Measurements from ENCODE around the gene CFAP70. TPM values are rescaled to one million over a fixed set of nuclear protein-coding genes. Genes with fewer than 3 reads are reported as not detected.

The CFAP70 gene
- total RNA-seq, 1 experiment from 2014 or later = 0.24 TPM

GRCh38 chr10:73388228-73388627 is 29.6 kb upstream of the CFAP70 start:
- no peak overlapping the region for H2BK20ac ChIP-seq (ENCODE audit: low read depth, low read length, poor library complexity, severe bottlenecking)
- H3K27ac ChIP-seq (ENCODE audit: insufficient read length, low read depth, low read length) = no peak overlapping the region
- H4K91ac ChIP-seq (ENCODE audit: insufficient read length, low read depth, low read length) = no peak overlapping the region
- H3T11ph ChIP-seq (ENCODE audit: low read length) = no peak overlapping the region
- no peak overlapping the region for H3K4me2 ChIP-seq (ENCODE audit: insufficient read depth, insufficient read length, low read length)
- H3K4me3 Mint-ChIP-seq = no peak overlapping the region
- TF ChIP-seq CTCF (conservative IDR thresholded peaks at IDR 0.05) = no peak
- no peaks in the 10 kb centered on the region for H3K9me3 ChIP-seq (ENCODE audit: control insufficient read depth, low read depth, low read length)
- H3K23me2 ChIP-seq (ENCODE audit: insufficient read length, low read depth, low read length, poor library complexity, severe bottlenecking) = no peaks in the 10 kb centered on the region
- no peaks in the 10 kb centered on the region for H3K79me2 ChIP-seq (ENCODE audit: insufficient read depth, low read length)
- no peak overlapping the region for H2AK5ac ChIP-seq (ENCODE audit: insufficient read length, low read length)
- H3K4me1 ChIP-seq (ENCODE audit: insufficient read depth, low read length) = no peaks in the 10 kb centered on the region
- H3K4ac ChIP-seq (ENCODE audit: low read depth, low read length) = no peak overlapping the region
- H4K20me1 ChIP-seq (ENCODE audit: control insufficient read depth, insufficient read depth, insufficient read length) = no peaks in the 10 kb centered on the region
- H3K14ac ChIP-seq (ENCODE audit: insufficient read depth, low read length) = no peak overlapping the region
- DNase-seq = no peak
- no peak overlapping the region for H2BK120ac ChIP-seq (ENCODE audit: low read depth, low read length, poor library complexity, severe bottlenecking)
- H2BK12ac ChIP-seq (ENCODE audit: insufficient read length, low read depth, low read length) = no peak overlapping the region
- H2BK5ac ChIP-seq (ENCODE audit: insufficient read length, low read length) = no peak overlapping the region
- H2BK15ac ChIP-seq (ENCODE audit: low read depth, low read length) = no peak overlapping the region
- H3K56ac ChIP-seq (ENCODE audit: insufficient read length, low read depth, low read length) = no peak overlapping the region
- H3K36me3 Mint-ChIP-seq (ENCODE audit: insufficient read depth in 1 of 3, low read depth in 3 of 3) = peaks cover 4 to 59% (median 51%) of the 10 kb centered on the region in 3 experiments; a peak in 5 of 7 replicates
- WGBS (ENCODE audit: extremely low coverage, insufficient read length, low lambda C conversion rate) = no CpG with 5 or more reads among the region's 4 CpGs
- H4K8ac ChIP-seq (replicated peaks; ENCODE audit: insufficient read length, low read depth, low read length) = no peak overlapping the region
- no peaks in the 10 kb centered on the region for H3K27me3 Mint-ChIP-seq (ENCODE audit: low read depth)
- no peak overlapping the region for H3K9ac ChIP-seq (ENCODE audit: extremely low read depth, insufficient read length, low read length)
- H3K4me1 Mint-ChIP-seq = no peaks in the 10 kb centered on the region
- no peaks in the 10 kb centered on the region for H3K9me3 Mint-ChIP-seq
- no peak overlapping the region for H4K5ac ChIP-seq (ENCODE audit: insufficient read length, low read depth, low read length)
- no peaks in the 10 kb centered on the region for H3K27me3 ChIP-seq (ENCODE audit: insufficient read depth, low read length)
- H3K27ac Mint-ChIP-seq = no peak overlapping the region
- no peak overlapping the region for H2AFZ ChIP-seq (ENCODE audit: low read length)
- no peak overlapping the region for H3K18ac ChIP-seq (ENCODE audit: insufficient read length, low read depth, low read length)
- no peak overlapping the region for H3K23ac ChIP-seq (ENCODE audit: insufficient read length, low read depth, low read length)
- no peaks in the 10 kb centered on the region for H3K79me1 ChIP-seq (ENCODE audit: insufficient read depth, low read depth, low read length, poor library complexity, severe bottlenecking)

All from H9 (cell line).